Natural killer cell (primary cell): ENCODE data around the gene BSG. TPM values are rescaled to one million over a fixed set of nuclear protein-coding genes. Genes with fewer than 3 reads are reported as not detected.

Experiments used
- ATAC-seq, 3 donors: fragments of 150-1000 bp in 2 of 3; fragments of 200-7000 bp in 1 of 3; cut with Tn5 transposase; 1 replicate in 1 of 3; 2 replicates in 2 of 3; pipeline ENCODE4 v1.10.0; 2021; ENCODE audit warnings: mild to moderate bottlenecking in 2 of 3, moderate library complexity in 2 of 3
- DNase-seq, 2 donors: peaks; one replicate each; pipeline versions ENCODE4 v3.0.0 to v3.0.0-alpha.2; 2013 to 2021; ENCODE audit warnings: mixed read lengths in 1 of 2
- H3K27ac ChIP-seq: one replicate; pipeline ENCODE4 v1.5.1; 2013; ENCODE audit warnings: mild to moderate bottlenecking, low read length
- H3K27me3 ChIP-seq: one replicate; pipeline ENCODE4 v1.6.1; 2013; ENCODE audit warnings: low read length; ENCODE audit not compliant: control insufficient read depth, insufficient read depth
- H3K36me3 ChIP-seq: one replicate; pipeline ENCODE4 v1.6.1; 2013; ENCODE audit warnings: low read length; ENCODE audit not compliant: control insufficient read depth, insufficient read depth
- H3K4me1 ChIP-seq: one replicate; pipeline ENCODE4 v1.6.1; 2013; ENCODE audit warnings: low read length; ENCODE audit not compliant: control insufficient read depth, insufficient read depth
- H3K4me3 ChIP-seq: one replicate; pipeline ENCODE4 v1.5.1; 2013; ENCODE audit warnings: low read length
- H3K9me3 ChIP-seq: one replicate; pipeline ENCODE4 v1.6.1; 2013; ENCODE audit warnings: low read length; ENCODE audit not compliant: control insufficient read depth, insufficient read depth
- H3K27ac Mint-ChIP-seq, 2 donors: one replicate each; pipeline ENCODE4 v1.8.0; 2022; ENCODE audit warnings: mild to moderate bottlenecking in 2 of 2, mixed read lengths in 2 of 2, moderate library complexity in 1 of 2
- H3K27me3 Mint-ChIP-seq, 2 donors: one replicate each; pipeline ENCODE4 v1.8.0; 2022; ENCODE audit warnings: low read depth in 2 of 2, mixed read lengths in 2 of 2
- H3K36me3 Mint-ChIP-seq: one replicate; pipeline ENCODE4 v1.8.0; 2022; ENCODE audit warnings: mixed read lengths
- H3K4me1 Mint-ChIP-seq, 2 donors: one replicate each; pipeline ENCODE4 v1.8.0; 2022; ENCODE audit warnings: mixed read lengths in 2 of 2
- H3K4me3 Mint-ChIP-seq: one replicate; pipeline ENCODE4 v1.8.0; 2022; ENCODE audit warnings: mild to moderate bottlenecking, moderate library complexity, mixed read lengths
- H3K9me3 Mint-ChIP-seq, 2 donors: one replicate each; pipeline ENCODE4 v1.8.0; 2022; ENCODE audit warnings: mixed read lengths in 2 of 2
- CTCF ChIP-seq: fragments of 200-600 bp; IDR thresholded peaks from one replicate; pipeline ENCODE4 v1.8.0; 2022; ENCODE audit warnings: antibody characterized with exemption
- WGBS: methylation state at CpG from one replicate; pipeline ENCODE4 v1.1.7; 2013; ENCODE audit warnings: missing lambda C conversion rate; ENCODE audit not compliant: insufficient coverage; 5-methylcytosine and 5-hydroxymethylcytosine counted together
- intact Hi-C: fragments of 100-400 bp; cut with micrococcal nuclease; formaldehyde crosslinking; loops from one replicate; pipeline ENCODE4 v1.14.2; 2022
- total RNA-seq, 4 donors: library from RNA; stranded (reverse); fragments of 120-200 nt in 1 of 4; gene quantifications; one replicate each; pipeline versions ENCODE4 v1.2.3 to v1.2.4, GENCODE V29; 2013 to 2022

BSG gene
- 100 to 1,000 TPM; 229 to 248 (median 236) TPM for total RNA-seq
- total RNA-seq (2013) = 139 TPM

- Mint-ChIP-seq H3K9me3 (no peaks in the 10 kb centered on the region), H3K27me3 (no peaks in the 10 kb centered on the region), H3K4me3 (peak within 1 kb of the TSS; percentile 97), H3K4me1 (peaks cover 31 to 54% of the 10 kb centered on the region in 2 donors), H3K27ac (peak within 1 kb of the TSS; percentile 88 to 92), H3K36me3 (no peaks in the 10 kb centered on the region)
- peaks cover 1% of the 10 kb centered on the region for H3K36me3 ChIP-seq
- peak within 1 kb of the TSS; percentile 93 for H3K27ac ChIP-seq
- peak; percentile 77 to 92 (median 87) for ATAC-seq
- peak; percentile 99 to 100 for DNase-seq
- under 1% methylated on average over 79 of the region's 79 CpGs for WGBS
- H3K4me3 ChIP-seq = peak within 1 kb of the TSS; percentile 84
- intact Hi-C loops = loop anchor here (5.0 kb wide), 2 partner anchors 40 to 90 kb away; partner anchors contain the start of genes CDC34 and RNF126
- peaks cover 52% of the 10 kb centered on the region for H3K4me1 ChIP-seq
- H3K9me3 ChIP-seq = no peaks in the 10 kb centered on the region
- H3K27me3 ChIP-seq = no peaks in the 10 kb centered on the region
- TF ChIP-seq CTCF = no peak
Observed at GRCh38 chr19:572140-572742, at the start of gene BSG. BSG (plus strand) TSS chr19:572596; CDS start chr19:572635, 39 bp downstream.

GRCh38 chr19:522726-523125 is 49.7 kb upstream of the BSG start:
- H3K4me3 ChIP-seq = no peak overlapping the region
- DNase-seq = no peak

GRCh38 chr19:524062-524674 is 48.2 kb upstream of the BSG start:
- H3K27me3 ChIP-seq = no peaks in the 10 kb centered on the region
- H3K4me1 ChIP-seq = no peaks in the 10 kb centered on the region
- no peak overlapping the region for H3K27ac Mint-ChIP-seq
- no peak overlapping the region for H3K27ac ChIP-seq
- no peaks in the 10 kb centered on the region for H3K9me3 ChIP-seq
- intact Hi-C loops = no loop called here
- H3K4me1 Mint-ChIP-seq = peaks cover 0 to 9% of the 10 kb centered on the region in 2 donors
- no peak for TF ChIP-seq CTCF
- no peaks in the 10 kb centered on the region for H3K36me3 ChIP-seq
- no peaks in the 10 kb centered on the region for H3K27me3 Mint-ChIP-seq
- ATAC-seq (peak in 1 of 3 donors; percentile 32), DNase-seq (no peak)
- H3K4me3 ChIP-seq = no peak overlapping the region
- no peaks in the 10 kb centered on the region for H3K9me3 Mint-ChIP-seq
- no peaks in the 10 kb centered on the region for H3K36me3 Mint-ChIP-seq
- no peak overlapping the region for H3K4me3 Mint-ChIP-seq
- WGBS = 89% methylated on average over 29 of the region's 29 CpGs

More at GRCh38 chr19:522726-523125, 49.7 kb upstream of the BSG start:
- no peak overlapping the region for H3K4me3 Mint-ChIP-seq
- ATAC-seq = no peak
- H3K9me3 Mint-ChIP-seq = no peaks in the 10 kb centered on the region
- Histone ChIP-seq H3K27ac (no peak overlapping the region), H3K4me1 (no peaks in the 10 kb centered on the region), H3K27me3 (no peaks in the 10 kb centered on the region), H3K9me3 (no peaks in the 10 kb centered on the region), H3K36me3 (no peaks in the 10 kb centered on the region)
- WGBS = 96% methylated on average over 12 of the region's 12 CpGs
- TF ChIP-seq CTCF = no peak
- no peak overlapping the region for H3K27ac Mint-ChIP-seq
- peaks cover 0 to 9% of the 10 kb centered on the region in 2 donors for H3K4me1 Mint-ChIP-seq
- H3K27me3 Mint-ChIP-seq = no peaks in the 10 kb centered on the region
- intact Hi-C loops = no loop called here
- no peaks in the 10 kb centered on the region for H3K36me3 Mint-ChIP-seq
